ENCODE results near the gene COLQ.

The COLQ gene

DNA sequence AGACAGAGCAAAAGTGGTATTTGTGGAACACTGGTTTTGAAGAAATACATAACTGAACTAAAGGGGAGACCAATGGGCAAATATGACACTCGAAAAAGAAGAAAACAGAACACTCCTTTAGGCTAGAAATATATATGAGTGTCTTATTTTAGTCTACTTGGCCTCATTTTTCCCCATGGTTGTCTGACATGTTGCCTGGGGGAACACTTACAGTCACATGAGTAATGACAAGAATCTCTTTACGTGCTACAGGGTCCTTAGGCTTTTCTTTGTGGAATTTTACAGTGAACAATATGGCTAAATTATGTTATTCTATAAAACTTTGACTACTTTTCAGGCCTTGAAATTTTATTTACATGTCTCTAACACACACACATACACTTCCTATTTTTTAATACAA lies 111.7 kb downstream of the COLQ start:
- no peak overlapping the region for H3K27ac ChIP-seq
- H3K27me3 ChIP-seq (ENCODE audit: insufficient read depth, low read depth): no peaks in the 10 kb centered on the region
- H4K20me1 ChIP-seq (ENCODE audit: insufficient read depth): no peaks in the 10 kb centered on the region
- H3K9ac ChIP-seq: no peak overlapping the region
- TF ChIP-seq, protein P1, sequence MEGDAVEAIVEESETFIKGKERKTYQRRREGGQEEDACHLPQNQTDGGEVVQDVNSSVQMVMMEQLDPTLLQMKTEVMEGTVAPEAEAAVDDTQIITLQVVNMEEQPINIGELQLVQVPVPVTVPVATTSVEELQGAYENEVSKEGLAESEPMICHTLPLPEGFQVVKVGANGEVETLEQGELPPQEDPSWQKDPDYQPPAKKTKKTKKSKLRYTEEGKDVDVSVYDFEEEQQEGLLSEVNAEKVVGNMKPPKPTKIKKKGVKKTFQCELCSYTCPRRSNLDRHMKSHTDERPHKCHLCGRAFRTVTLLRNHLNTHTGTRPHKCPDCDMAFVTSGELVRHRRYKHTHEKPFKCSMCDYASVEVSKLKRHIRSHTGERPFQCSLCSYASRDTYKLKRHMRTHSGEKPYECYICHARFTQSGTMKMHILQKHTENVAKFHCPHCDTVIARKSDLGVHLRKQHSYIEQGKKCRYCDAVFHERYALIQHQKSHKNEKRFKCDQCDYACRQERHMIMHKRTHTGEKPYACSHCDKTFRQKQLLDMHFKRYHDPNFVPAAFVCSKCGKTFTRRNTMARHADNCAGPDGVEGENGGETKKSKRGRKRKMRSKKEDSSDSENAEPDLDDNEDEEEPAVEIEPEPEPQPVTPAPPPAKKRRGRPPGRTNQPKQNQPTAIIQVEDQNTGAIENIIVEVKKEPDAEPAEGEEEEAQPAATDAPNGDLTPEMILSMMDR (conservative IDR thresholded peaks at IDR 0.05; ENCODE audit: low read depth, low read length): no peak
- H3K4me2 ChIP-seq: no peak overlapping the region
- no peaks in the 10 kb centered on the region for H3K79me2 ChIP-seq (ENCODE audit: insufficient read depth, low read depth)
- no peaks in the 10 kb centered on the region for H3K4me1 ChIP-seq (ENCODE audit: low read depth, poor library complexity, severe bottlenecking)
- H2AFZ ChIP-seq (ENCODE audit: low read depth): no peak overlapping the region
- H3K4me3 ChIP-seq (IDR thresholded peaks at IDR 0.05; ENCODE audit: insufficient read depth, low read depth, low read length): no peak overlapping the region
- no peaks in the 10 kb centered on the region for H3K36me3 ChIP-seq (ENCODE audit: insufficient read depth)

DNA sequence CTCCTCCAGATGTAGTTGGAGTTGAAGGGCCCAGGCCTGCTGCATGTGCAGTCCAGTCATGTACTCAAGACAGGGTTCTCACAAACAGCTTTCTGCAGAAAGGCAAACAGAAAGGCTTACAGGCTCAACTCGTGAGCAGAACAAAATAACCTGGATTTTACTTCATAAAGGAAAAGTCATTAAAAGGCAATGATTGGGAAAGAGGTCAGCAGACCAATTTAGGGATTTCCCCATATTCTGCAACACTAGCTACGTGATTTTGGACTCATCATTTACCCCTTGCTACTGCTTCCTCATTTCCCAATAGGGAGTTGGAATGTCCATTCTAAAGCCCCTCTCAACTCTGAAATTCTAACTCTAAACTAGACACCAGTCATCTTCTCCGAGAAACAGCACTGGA lies 112.3 kb downstream of the COLQ start:
- Histone ChIP-seq H3K36me3 (ENCODE audit: insufficient read depth) (no peaks in the 10 kb centered on the region), H3K4me3 (IDR thresholded peaks at IDR 0.05; ENCODE audit: insufficient read depth, low read depth, low read length) (no peak overlapping the region), H3K27ac (no peak overlapping the region), H3K27me3 (ENCODE audit: insufficient read depth, low read depth) (no peaks in the 10 kb centered on the region), H3K79me2 (ENCODE audit: insufficient read depth, low read depth) (no peaks in the 10 kb centered on the region), H3K4me1 (ENCODE audit: low read depth, poor library complexity, severe bottlenecking) (no peaks in the 10 kb centered on the region), H4K20me1 (ENCODE audit: insufficient read depth) (no peaks in the 10 kb centered on the region), H2AFZ (ENCODE audit: low read depth) (no peak overlapping the region), H3K4me2 (no peak overlapping the region), H3K9ac (no peak overlapping the region)
- TF ChIP-seq, protein P1 (conservative IDR thresholded peaks at IDR 0.05; ENCODE audit: low read depth, low read length): no peak

DNA sequence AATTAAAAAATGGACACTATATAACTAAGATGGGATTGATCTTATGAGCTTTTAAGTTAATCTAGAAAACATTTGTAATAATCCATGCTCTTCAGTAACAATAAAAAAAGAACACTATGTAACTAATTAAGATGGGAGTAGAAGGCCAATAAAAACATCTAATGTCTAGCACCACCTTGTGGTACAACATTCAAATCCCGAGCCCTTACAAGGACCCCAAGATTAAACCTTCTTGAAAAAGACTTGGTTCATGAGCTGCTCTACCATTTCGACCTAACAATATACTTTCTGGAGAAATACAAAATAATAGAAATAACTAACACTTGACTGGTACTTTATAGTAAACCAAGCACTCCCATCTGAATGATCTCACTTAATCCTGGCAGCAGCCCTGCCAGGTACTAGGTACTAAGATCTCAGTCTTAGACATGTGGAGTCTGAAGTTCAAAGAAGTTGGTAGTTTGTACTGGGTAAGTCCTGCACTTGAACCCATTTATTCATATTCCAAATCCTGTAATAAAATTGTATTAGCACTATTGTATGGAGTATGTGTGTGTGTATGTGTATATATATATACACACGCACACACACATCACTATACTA lies 116.0 kb downstream of the COLQ start:
- Histone ChIP-seq H3K27ac (no peak overlapping the region), H3K27me3 (ENCODE audit: insufficient read depth, low read depth) (no peaks in the 10 kb centered on the region), H3K9ac (no peak overlapping the region), H3K4me3 (IDR thresholded peaks at IDR 0.05; ENCODE audit: insufficient read depth, low read depth, low read length) (no peak overlapping the region), H3K4me1 (ENCODE audit: low read depth, poor library complexity, severe bottlenecking) (no peaks in the 10 kb centered on the region), H3K36me3 (ENCODE audit: insufficient read depth) (no peaks in the 10 kb centered on the region), H3K4me2 (no peak overlapping the region), H3K79me2 (ENCODE audit: insufficient read depth, low read depth) (no peaks in the 10 kb centered on the region), H2AFZ (ENCODE audit: low read depth) (no peak overlapping the region), H4K20me1 (ENCODE audit: insufficient read depth) (no peaks in the 10 kb centered on the region)
- TF ChIP-seq, protein P1 (conservative IDR thresholded peaks at IDR 0.05; ENCODE audit: low read depth, low read length): peak; percentile 55; the same call in 1 of the 2 replicates

DNA sequence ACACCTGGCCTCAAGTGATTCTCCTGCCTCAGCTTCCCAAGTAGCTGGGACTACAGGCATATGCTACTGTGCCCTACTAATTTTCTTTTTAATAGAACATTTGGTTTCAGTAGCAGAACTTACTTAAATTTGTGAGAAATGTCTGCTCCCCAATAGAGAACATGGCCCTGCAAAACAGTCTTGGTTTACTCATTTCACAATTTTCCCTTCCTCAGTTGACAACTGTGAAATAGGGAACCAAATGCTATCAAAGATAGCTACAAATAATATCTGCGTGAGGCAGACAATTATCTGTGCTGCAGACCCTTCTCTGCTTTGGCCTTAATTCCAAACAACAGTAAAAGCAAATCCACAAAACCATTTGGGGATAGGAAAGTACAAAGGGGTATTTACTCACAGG lies 116.7 kb downstream of the COLQ start:
- no peak overlapping the region for H3K4me2 ChIP-seq
- H3K4me1 ChIP-seq (ENCODE audit: low read depth, poor library complexity, severe bottlenecking): no peaks in the 10 kb centered on the region
- no peaks in the 10 kb centered on the region for H4K20me1 ChIP-seq (ENCODE audit: insufficient read depth)
- H3K4me3 ChIP-seq (IDR thresholded peaks at IDR 0.05; ENCODE audit: insufficient read depth, low read depth, low read length): no peak overlapping the region
- TF ChIP-seq, protein P1 (conservative IDR thresholded peaks at IDR 0.05; ENCODE audit: low read depth, low read length): no peak
- H3K27me3 ChIP-seq (ENCODE audit: insufficient read depth, low read depth): no peaks in the 10 kb centered on the region
- H3K9ac ChIP-seq: no peak overlapping the region
- no peaks in the 10 kb centered on the region for H3K36me3 ChIP-seq (ENCODE audit: insufficient read depth)
- H3K27ac ChIP-seq: no peak overlapping the region
- H2AFZ ChIP-seq (ENCODE audit: low read depth): no peak overlapping the region
- H3K79me2 ChIP-seq (ENCODE audit: insufficient read depth, low read depth): no peaks in the 10 kb centered on the region

Measured in KMS-11 (cell line).